CD4-positive, alpha-beta T cell (primary cell): ENCODE data around the gene LNX1. TPM values are rescaled to one million over a fixed set of nuclear protein-coding genes. Genes with fewer than 3 reads are reported as not detected.

Experiments
- ATAC-seq: fragments of 200-7000 bp; cut with Tn5 transposase; one replicate; pipeline ENCODE4 v1.10.0; 2022; ENCODE audit warnings: mild to moderate bottlenecking; ENCODE audit not compliant: poor library complexity
- CTCF ChIA-PET: fragments of 350-600 bp; sonication (Branson Sonifier 250); formaldehyde crosslinking; loops from one replicate; lab custom pipeline; 2021; ENCODE audit warnings: antibody characterized with exemption, inconsistent platforms; lab: Charles Lee
- POLR2A ChIA-PET: fragments of 350-600 bp; sonication (Branson Sonifier 250); formaldehyde crosslinking; loops from one replicate; lab custom pipeline; 2021; ENCODE audit warnings: antibody characterized with exemption, inconsistent platforms; lab: Charles Lee
- DNase-seq, 14 experiments: peaks; one replicate each; pipeline ENCODE4 v3.0.0-alpha.2; 2013 to 2020; ENCODE audit warnings: mixed read lengths in 2 of 14
- H3K27ac ChIP-seq, 2 donors: one replicate each; pipeline versions ENCODE4 v1.5.1 to v1.7.0; 2013; ENCODE audit warnings: low read length in 2 of 2, low read depth in 1 of 2, mild to moderate bottlenecking in 1 of 2
- H3K27me3 ChIP-seq, 2 experiments: 1 replicate in 1 of 2; 2 replicates in 1 of 2; pipeline versions ENCODE4 v1.6.1 to v1.7.0; 2013; ENCODE audit warnings: low read length in 2 of 2, control low read depth in 1 of 2, mild to moderate bottlenecking in 1 of 2, moderate library complexity in 1 of 2; ENCODE audit not compliant: insufficient read depth in 2 of 2, control insufficient read depth in 1 of 2
- H3K36me3 ChIP-seq: one replicate; pipeline ENCODE4 v1.6.1; 2013; ENCODE audit warnings: low read length, control low read depth; ENCODE audit not compliant: insufficient read depth
- H3K4me1 ChIP-seq: one replicate; pipeline ENCODE4 v1.6.1; 2013; ENCODE audit warnings: low read length, control low read depth; ENCODE audit not compliant: insufficient read depth
- H3K4me3 ChIP-seq: one replicate; pipeline ENCODE4 v1.5.1; 2013; ENCODE audit warnings: mild to moderate bottlenecking, low read length, moderate library complexity
- H3K9me3 ChIP-seq, 2 experiments: 1 replicate in 1 of 2; 2 replicates in 1 of 2; pipeline versions ENCODE4 v1.6.1 to v1.7.0; 2013; ENCODE audit warnings: low read length in 2 of 2, mild to moderate bottlenecking in 2 of 2, control low read depth in 1 of 2, moderate library complexity in 1 of 2; ENCODE audit not compliant: control insufficient read depth in 1 of 2, insufficient read depth in 1 of 2
- H3K27ac Mint-ChIP-seq: one replicate; pipeline ENCODE4 v1.8.0; 2020; ENCODE audit warnings: mixed read lengths
- H3K27me3 Mint-ChIP-seq: one replicate; pipeline ENCODE4 v1.8.0; 2021; ENCODE audit warnings: mixed read lengths
- H3K36me3 Mint-ChIP-seq: one replicate; pipeline ENCODE4 v1.8.0; 2021; ENCODE audit warnings: low read depth, mixed read lengths
- H3K4me1 Mint-ChIP-seq: one replicate; pipeline ENCODE4 v1.8.0; 2021; ENCODE audit warnings: low read depth, mixed read lengths
- H3K4me3 Mint-ChIP-seq: one replicate; pipeline ENCODE4 v1.8.0; 2020; ENCODE audit warnings: mild to moderate bottlenecking, mixed read lengths
- H3K9me3 Mint-ChIP-seq: one replicate; pipeline ENCODE4 v1.8.0; 2020; ENCODE audit warnings: mixed read lengths
- intact Hi-C, 2 experiments: fragments of 100-400 bp; cut with DNase I in 1 of 2; cut with micrococcal nuclease in 1 of 2; formaldehyde crosslinking; loops; one replicate each; pipeline versions ENCODE4 v1.15.1 to v1.9.0; 2023 to 2025; cut with DNase I, micrococcal nuclease
- total RNA-seq, 174 experiments: library from RNA in 2 of 174; stranded (reverse) in 2 of 174; gene quantifications; one replicate each; pipeline ENCODE4 v1.2.3 and lab custom pipeline; 2021 to 2026
- TF ChIP-seq, protein P1 (sequence below): fragments of 200-600 bp; IDR thresholded peaks from one replicate; pipeline ENCODE4 v1.8.0; 2022; ENCODE audit warnings: antibody characterized with exemption, mild to moderate bottlenecking

Gene LNX1
- total RNA-seq, 2 experiments from 2014 or later: not detected

DNA sequence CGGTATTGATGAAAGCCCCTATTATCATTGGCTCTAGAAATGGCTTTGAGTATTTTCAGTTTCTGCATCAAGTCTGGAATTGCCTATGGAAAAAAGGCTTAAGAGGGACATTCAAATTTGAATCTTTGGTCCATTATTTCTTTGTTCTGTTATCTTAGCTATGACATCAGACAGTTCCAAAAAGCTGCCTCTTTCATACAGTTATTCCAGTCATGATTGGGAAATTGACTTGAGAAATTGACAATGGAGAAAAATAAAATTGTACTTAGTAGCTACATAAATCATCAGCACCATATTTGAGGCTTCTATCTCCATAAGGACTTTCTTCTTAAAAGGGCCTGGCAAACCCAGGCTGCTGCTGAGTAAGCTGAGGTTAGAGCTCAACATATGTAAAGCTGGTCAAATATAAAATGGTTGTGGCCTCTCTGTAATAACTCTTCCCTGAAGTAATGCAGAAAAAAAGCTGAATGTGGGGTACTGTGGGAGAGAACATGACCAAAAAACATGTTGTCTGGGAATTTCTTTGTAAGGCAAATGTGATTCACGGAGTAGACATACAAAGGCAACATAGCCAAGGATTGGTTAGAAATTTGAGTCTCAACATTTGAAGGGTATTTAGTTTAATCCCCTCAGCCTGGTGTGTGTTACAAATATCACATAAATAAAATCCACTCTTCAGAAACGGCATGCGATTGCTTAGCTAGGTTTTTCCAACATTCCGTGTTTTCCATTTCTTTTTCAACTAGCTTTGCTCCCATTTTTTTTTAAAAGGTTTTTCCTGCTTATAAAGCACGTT is 100.9 kb downstream of the LNX1 start:
- Mint-ChIP-seq H3K36me3 (no peaks in the 10 kb centered on the region), H3K9me3 (no peaks in the 10 kb centered on the region), H3K4me1 (no peaks in the 10 kb centered on the region), H3K27ac (no peak overlapping the region), H3K27me3 (peaks cover 14% of the 10 kb centered on the region), H3K4me3 (no peak overlapping the region)
- intact Hi-C loops: no loop called here
- H3K27me3 ChIP-seq: peaks cover 0 to 10% of the 10 kb centered on the region in 2 experiments
- DNase-seq (no peak), ATAC-seq (no peak)
- no peaks in the 10 kb centered on the region for H3K4me1 ChIP-seq
- CTCF ChIA-PET: no interaction called here
- POLR2A ChIA-PET: no interaction called here
- peaks cover 0 to 3% of the 10 kb centered on the region in 2 experiments for H3K9me3 ChIP-seq
- no peaks in the 10 kb centered on the region for H3K36me3 ChIP-seq
- H3K4me3 ChIP-seq: no peak overlapping the region
- TF ChIP-seq, protein P1, sequence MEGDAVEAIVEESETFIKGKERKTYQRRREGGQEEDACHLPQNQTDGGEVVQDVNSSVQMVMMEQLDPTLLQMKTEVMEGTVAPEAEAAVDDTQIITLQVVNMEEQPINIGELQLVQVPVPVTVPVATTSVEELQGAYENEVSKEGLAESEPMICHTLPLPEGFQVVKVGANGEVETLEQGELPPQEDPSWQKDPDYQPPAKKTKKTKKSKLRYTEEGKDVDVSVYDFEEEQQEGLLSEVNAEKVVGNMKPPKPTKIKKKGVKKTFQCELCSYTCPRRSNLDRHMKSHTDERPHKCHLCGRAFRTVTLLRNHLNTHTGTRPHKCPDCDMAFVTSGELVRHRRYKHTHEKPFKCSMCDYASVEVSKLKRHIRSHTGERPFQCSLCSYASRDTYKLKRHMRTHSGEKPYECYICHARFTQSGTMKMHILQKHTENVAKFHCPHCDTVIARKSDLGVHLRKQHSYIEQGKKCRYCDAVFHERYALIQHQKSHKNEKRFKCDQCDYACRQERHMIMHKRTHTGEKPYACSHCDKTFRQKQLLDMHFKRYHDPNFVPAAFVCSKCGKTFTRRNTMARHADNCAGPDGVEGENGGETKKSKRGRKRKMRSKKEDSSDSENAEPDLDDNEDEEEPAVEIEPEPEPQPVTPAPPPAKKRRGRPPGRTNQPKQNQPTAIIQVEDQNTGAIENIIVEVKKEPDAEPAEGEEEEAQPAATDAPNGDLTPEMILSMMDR: no peak
- H3K27ac ChIP-seq: no peak overlapping the region

GRCh38 chr4:53489279-53489889 is 101.9 kb downstream of the LNX1 start:
- Mint-ChIP-seq H3K27ac (no peak overlapping the region), H3K4me3 (no peak overlapping the region), H3K4me1 (no peaks in the 10 kb centered on the region), H3K9me3 (no peaks in the 10 kb centered on the region), H3K27me3 (peaks cover 19% of the 10 kb centered on the region), H3K36me3 (no peaks in the 10 kb centered on the region)
- TF ChIP-seq, protein P1: no peak
- Histone ChIP-seq H3K27ac (no peak overlapping the region), H3K36me3 (no peaks in the 10 kb centered on the region), H3K9me3 (peaks cover 0 to 3% of the 10 kb centered on the region in 2 experiments), H3K4me3 (no peak overlapping the region), H3K27me3 (peaks cover 0 to 10% of the 10 kb centered on the region in 2 experiments), H3K4me1 (no peaks in the 10 kb centered on the region)
- ChIA-PET CTCF (no interaction called here), POLR2A (no interaction called here)
- intact Hi-C loops: no loop called here
- ATAC-seq: no peak
- no peak for DNase-seq

DNA sequence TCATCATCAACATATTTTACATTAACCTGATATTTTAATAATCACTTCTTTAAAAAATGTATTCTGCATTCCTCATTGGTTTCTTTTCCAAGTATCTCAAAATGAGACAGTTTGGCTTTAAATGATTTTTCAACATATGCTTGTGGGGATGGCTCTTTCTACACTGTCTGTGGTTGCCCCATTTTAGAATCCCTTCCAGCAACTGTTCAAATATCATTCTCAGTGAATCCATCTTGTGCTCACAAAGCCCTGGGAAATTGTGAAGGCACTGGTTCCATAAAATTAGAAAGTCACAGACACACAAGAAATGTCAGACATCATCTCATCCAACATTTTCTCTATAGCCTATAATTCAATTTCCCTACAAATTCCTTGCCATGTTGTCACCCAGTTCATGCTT is 103.5 kb downstream of the LNX1 start:
- Mint-ChIP-seq H3K27me3 (peaks cover 25% of the 10 kb centered on the region), H3K27ac (no peak overlapping the region), H3K4me1 (no peaks in the 10 kb centered on the region), H3K36me3 (no peaks in the 10 kb centered on the region), H3K9me3 (no peaks in the 10 kb centered on the region), H3K4me3 (no peak overlapping the region)
- CTCF ChIA-PET: no interaction called here
- POLR2A ChIA-PET: no interaction called here
- no peaks in the 10 kb centered on the region for H3K36me3 ChIP-seq
- peaks cover 0 to 10% of the 10 kb centered on the region in 2 experiments for H3K27me3 ChIP-seq
- no peak overlapping the region for H3K4me3 ChIP-seq
- TF ChIP-seq, protein P1: no peak
- DNase-seq (no peak), ATAC-seq (no peak)
- no peak overlapping the region for H3K27ac ChIP-seq
- H3K4me1 ChIP-seq: no peaks in the 10 kb centered on the region
- H3K9me3 ChIP-seq: peaks cover 0 to 3% of the 10 kb centered on the region in 2 experiments
- intact Hi-C loops: no loop called here
